AG04450 (cell line): ENCODE data around the gene HAUS6. TPM values are rescaled to one million over a fixed set of nuclear protein-coding genes. Genes with fewer than 3 reads are reported as not detected.

ENCODE experiments used
- CTCF ChIA-PET: fragments of 300-600, 350-600 bp; formaldehyde crosslinking; extraction: SDS; loops from one replicate; lab custom pipeline; 2022; ENCODE audit warnings: antibody characterized with exemption, inconsistent platforms; lab: Charles Lee
- POLR2A ChIA-PET: fragments of 350-600 bp; formaldehyde crosslinking; extraction: SDS; loops from one replicate; lab custom pipeline; 2021; ENCODE audit warnings: antibody characterized with exemption, inconsistent platforms; lab: Yijun Ruan, JAX
- DNase-seq: peaks from one replicate; pipeline ENCODE4 v3.0.0-alpha.2; 2011; ENCODE audit warnings: low read depth, low spot score
- H3K27ac ChIP-seq: one replicate; pipeline ENCODE4 v1.5.1; 2012; ENCODE audit warnings: low read depth, low read length, control low read depth
- H3K27me3 ChIP-seq: one replicate; pipeline ENCODE4 v1.6.0; 2012; ENCODE audit warnings: low read length; ENCODE audit not compliant: control insufficient read depth, insufficient read depth
- H3K4me3 ChIP-seq: 2 replicates; pipeline ENCODE4 v1.5.1; 2011; ENCODE audit warnings: mild to moderate bottlenecking, low read depth, low read length, control low read depth
- H3K9me3 ChIP-seq: 2 replicates; pipeline ENCODE4 v1.5.1; 2012; ENCODE audit warnings: low read length; ENCODE audit not compliant: control insufficient read depth, insufficient read depth
- polyA plus RNA-seq: library from polyadenylated mRNA; depleted of rRNA; stranded (reverse); fragments of >200 nt; gene quantifications from 2 replicates; pipeline ENCODE4 v1.2.3, GENCODE V29; 2011
- TF ChIP-seq, protein P1 (sequence below): IDR thresholded peaks from 2 replicates; pipeline ENCODE4 v1.5.1; 2011; ENCODE audit warnings: low read depth, low read length, control low read depth, inconsistent platforms

Gene HAUS6
- polyA plus RNA-seq, 1 experiment = 9.3 TPM

DNA sequence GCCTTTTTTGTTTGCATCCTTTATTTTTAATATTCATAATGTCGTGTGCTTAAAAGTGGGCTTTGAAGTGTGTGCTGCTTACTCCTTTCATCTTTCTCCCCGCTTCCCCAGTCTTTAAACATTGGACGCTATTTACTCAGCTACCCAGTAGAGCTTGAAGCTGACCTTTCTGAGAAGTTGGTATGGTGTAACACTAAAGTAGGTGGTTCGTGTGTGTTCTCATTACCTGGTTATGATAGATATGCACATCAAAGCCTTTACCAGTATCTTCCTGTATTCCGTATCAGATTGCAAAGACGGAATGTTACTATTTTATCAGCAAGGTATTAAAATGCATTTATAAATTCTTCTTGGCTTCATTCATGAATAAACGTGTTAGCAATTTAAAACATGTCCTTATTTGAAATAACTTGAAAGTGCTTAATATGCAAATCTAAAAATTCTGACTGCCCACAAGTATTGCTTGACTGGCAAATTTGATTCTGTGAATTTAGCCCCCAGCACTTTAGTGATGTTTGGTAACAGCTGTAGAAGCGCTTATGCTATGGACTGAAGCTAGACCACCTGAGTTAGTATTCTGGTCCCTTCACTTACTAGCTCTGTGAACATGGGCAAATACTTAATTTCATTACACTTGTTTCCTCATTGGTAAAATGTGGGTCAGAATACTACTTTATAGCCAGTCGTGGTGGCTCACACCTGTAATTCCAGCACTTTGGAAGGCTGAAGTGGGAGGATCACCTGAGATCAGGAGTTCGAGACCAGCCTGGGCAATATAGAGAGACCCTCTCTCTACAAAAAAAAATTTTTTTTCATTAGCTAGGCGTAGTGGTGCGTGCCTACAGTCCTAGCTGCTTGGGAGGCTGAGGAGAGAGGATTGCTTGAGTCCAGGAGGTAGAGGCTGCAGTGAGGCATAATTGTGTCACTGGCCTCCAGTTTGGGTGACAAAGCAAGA, 51.8 kb downstream of the HAUS6 start:
- no peaks in the 10 kb centered on the region for H3K9me3 ChIP-seq
- no peak for DNase-seq
- POLR2A ChIA-PET = interaction anchor here (0.6 to 1.3 kb wide), 2 partner anchors 123 to 163 kb away, joined by 3 to 4 read pairs; no protein-coding TSS in a partner anchor
- H3K27me3 ChIP-seq = no peaks in the 10 kb centered on the region
- peak overlapping the region; percentile 25 for H3K27ac ChIP-seq
- CTCF ChIA-PET = interaction anchor here (0.6 to 5.1 kb wide), 7 partner anchors 23 to 1240 kb away, joined by 3 to 53 read pairs (median 4); no protein-coding TSS in a partner anchor
- peak overlapping the region; percentile 88 for H3K4me3 ChIP-seq
- TF ChIP-seq, protein P1, sequence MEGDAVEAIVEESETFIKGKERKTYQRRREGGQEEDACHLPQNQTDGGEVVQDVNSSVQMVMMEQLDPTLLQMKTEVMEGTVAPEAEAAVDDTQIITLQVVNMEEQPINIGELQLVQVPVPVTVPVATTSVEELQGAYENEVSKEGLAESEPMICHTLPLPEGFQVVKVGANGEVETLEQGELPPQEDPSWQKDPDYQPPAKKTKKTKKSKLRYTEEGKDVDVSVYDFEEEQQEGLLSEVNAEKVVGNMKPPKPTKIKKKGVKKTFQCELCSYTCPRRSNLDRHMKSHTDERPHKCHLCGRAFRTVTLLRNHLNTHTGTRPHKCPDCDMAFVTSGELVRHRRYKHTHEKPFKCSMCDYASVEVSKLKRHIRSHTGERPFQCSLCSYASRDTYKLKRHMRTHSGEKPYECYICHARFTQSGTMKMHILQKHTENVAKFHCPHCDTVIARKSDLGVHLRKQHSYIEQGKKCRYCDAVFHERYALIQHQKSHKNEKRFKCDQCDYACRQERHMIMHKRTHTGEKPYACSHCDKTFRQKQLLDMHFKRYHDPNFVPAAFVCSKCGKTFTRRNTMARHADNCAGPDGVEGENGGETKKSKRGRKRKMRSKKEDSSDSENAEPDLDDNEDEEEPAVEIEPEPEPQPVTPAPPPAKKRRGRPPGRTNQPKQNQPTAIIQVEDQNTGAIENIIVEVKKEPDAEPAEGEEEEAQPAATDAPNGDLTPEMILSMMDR = no peak

DNA sequence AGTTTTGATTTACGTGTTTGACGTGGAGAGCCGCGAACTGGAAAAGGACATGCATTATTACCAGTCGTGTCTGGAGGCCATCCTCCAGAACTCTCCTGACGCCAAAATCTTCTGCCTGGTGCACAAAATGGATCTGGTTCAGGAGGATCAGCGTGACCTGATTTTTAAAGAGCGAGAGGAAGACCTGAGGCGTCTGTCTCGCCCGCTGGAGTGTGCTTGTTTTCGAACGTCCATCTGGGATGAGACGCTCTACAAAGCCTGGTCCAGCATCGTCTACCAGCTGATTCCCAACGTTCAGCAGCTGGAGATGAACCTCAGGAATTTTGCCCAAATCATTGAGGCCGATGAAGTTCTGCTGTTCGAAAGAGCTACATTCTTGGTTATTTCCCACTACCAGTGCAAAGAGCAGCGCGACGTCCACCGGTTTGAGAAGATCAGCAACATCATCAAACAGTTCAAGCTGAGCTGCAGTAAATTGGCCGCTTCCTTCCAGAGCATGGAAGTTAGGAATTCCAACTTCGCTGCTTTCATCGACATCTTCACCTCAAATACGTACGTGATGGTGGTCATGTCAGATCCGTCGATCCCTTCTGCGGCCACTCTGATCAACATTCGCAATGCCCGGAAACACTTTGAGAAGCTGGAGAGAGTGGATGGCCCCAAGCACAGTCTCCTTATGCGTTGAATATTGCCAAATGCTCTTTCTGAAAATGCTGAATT, 52.6 kb downstream of the HAUS6 start:
- TF ChIP-seq, protein P1 = no peak
- CTCF ChIA-PET = interaction anchor here (0.9 to 5.1 kb wide), 12 partner anchors 22 to 1239 kb away, joined by 3 to 53 read pairs (median 5); partner anchors contain the start of gene DENND4C

DNA sequence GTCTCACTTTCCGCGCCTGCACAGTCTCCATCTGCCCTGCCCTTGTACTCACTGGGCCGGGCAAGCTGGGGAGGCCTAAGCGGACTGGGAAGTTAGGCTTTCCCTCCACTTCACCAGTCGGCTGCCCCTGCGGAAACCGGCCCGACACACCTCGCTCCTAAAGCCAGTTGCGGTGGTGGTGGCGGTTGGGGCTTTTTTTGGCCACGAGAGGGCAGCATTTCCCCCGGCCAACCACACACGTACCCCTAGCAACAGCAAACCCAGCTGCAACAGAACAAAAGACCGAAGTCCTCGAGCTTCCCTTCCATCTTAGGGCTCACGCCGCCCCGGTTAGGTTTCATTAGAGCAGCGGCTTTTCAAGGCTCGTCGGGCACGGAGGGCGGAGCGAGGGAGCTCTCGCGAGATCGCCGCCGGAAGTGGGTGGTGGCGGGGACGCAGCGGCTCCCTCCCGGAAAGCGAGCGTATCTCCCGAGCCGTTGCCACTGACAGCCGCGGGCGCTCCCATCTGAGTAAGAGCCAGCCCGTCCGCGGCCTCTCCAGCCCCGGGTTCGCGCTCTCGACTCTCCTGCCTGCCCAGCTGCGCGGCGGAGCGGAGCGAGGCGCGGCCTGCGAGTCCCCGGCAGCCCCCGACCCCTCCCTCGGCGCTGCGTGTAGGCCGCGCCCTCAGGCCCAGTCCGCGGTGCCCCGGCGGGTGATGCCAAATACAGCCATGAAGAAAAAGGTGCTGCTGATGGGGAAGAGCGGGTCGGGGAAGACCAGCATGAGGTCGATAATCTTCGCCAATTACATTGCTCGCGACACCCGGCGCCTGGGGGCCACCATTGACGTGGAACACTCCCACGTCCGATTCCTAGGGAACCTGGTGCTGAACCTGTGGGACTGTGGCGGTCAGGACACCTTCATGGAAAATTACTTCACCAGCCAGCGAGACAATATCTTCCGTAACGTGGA, 53.5 kb downstream of the HAUS6 start, which contains the start of gene RRAGA:
RRAGA (plus strand) TSS at position 462 of the 951 bp plus-strand sequence; CDS start at position 695, 233 bp downstream.
- peak within 1 kb of the TSS; percentile 94 for H3K27ac ChIP-seq
- peak within 1 kb of the TSS; percentile 88 for H3K4me3 ChIP-seq
- ChIA-PET POLR2A (interaction anchor here (0.6 to 1.3 kb wide), 9 partner anchors 15 to 811 kb away, joined by 3 to 8 read pairs (median 3); partner anchors contain the start of gene RPS6), CTCF (interaction anchor here (0.6 to 5.1 kb wide), 34 partner anchors 10 to 1238 kb away, joined by 3 to 53 read pairs (median 4); partner anchors contain the start of genes DENND4C and RPS6)
- TF ChIP-seq, protein P1 = peak; percentile 85
- H3K9me3 ChIP-seq = no peaks in the 10 kb centered on the region
- peak; percentile 94 for DNase-seq
- H3K27me3 ChIP-seq = no peaks in the 10 kb centered on the region

More for the DNA sequence above, 52.6 kb downstream of the HAUS6 start:
- DNase-seq = no peak
- peak overlapping the region; percentile 88 for H3K4me3 ChIP-seq
- peak overlapping the region; percentile 94 for H3K27ac ChIP-seq
- POLR2A ChIA-PET = interaction anchor here (0.6 to 1.3 kb wide), 2 partner anchors 124 to 164 kb away, joined by 3 to 4 read pairs; no protein-coding TSS in a partner anchor
- H3K9me3 ChIP-seq = no peaks in the 10 kb centered on the region
- no peaks in the 10 kb centered on the region for H3K27me3 ChIP-seq

DNA sequence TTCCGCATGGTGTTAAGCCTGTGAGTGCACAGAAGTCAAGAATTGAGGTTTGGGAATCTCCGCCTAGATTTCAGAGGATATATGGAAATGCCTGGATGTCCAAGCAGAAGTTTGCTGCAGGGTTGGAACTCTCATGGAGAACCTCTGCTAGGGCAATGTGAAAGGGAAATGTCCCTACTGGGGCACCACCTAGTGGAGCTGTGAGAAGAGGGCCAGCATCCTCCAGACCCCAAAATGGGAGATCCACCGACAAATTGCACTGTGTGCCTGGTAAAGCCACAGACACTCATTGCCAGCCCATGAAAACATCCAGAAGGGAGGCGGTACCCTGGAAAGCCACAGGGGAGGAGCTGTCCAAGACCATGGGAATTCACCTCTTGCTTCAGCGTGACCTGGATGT, 66.1 kb downstream of the HAUS6 start:
- POLR2A ChIA-PET = no interaction called here
- Histone ChIP-seq H3K27ac (no peak overlapping the region), H3K27me3 (peaks cover 2% of the 10 kb centered on the region), H3K9me3 (no peaks in the 10 kb centered on the region), H3K4me3 (no peak overlapping the region)
- CTCF ChIA-PET = interaction anchor here (1.4 kb wide), 1 partner anchor 1226 kb away, joined by 4 read pairs; no protein-coding TSS in a partner anchor
- DNase-seq = no peak
- TF ChIP-seq, protein P1 = no peak
